GM18951 (cell line): Measurements from ENCODE around the gene CCNDBP1.

ENCODE experiments used
- POLR2A ChIP-seq: IDR thresholded peaks from 4 replicates; pipeline ENCODE4 v1.6.1; 2011; ENCODE audit warnings: mild to moderate bottlenecking; ENCODE audit not compliant: insufficient read length, insufficient read depth; ENCODE audit errors: extremely low read depth
- in situ Hi-C: fragments of 300-500 bp; cut with MboI; formaldehyde crosslinking; loops from one replicate; pipeline ENCODE4 v1.12.0; 2022; ENCODE audit warnings: low sequenced_read_pairs, mixed read lengths, inconsistent platforms; ENCODE audit not compliant: unreplicated experiment

The CCNDBP1 gene

DNA sequence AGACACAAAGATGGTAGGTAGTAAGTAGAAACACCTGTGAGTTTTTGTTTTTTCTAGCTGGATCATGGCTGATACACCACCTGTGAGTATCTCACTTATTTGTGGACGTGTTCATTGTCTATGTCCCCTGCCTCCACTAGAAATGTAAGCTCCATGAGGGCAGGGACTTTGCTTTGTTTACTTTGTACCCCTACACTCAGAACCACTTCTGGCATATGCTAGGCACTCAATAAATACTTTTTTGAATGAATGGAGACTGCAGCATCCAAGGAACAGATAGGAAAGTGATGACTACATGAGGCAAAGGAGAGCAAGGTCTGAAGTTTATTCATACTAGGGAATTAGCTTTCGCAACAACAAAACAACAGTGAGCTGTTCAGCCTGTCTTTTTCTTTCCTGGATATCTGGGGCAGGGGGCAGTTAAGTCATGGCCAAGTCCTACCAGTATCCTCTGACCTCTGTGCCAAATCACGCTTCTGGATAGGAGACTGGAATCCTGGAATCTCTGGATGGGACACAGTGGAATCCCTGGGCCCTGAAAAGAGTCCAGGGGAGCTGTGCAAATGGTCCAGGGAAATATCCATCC lies 47.2 kb downstream of the CCNDBP1 start:
- no peak for TF ChIP-seq POLR2A
- in situ Hi-C loops: loop anchor here (5.0 kb wide), 1 partner anchor 55 kb away; no protein-coding TSS in a partner anchor

DNA sequence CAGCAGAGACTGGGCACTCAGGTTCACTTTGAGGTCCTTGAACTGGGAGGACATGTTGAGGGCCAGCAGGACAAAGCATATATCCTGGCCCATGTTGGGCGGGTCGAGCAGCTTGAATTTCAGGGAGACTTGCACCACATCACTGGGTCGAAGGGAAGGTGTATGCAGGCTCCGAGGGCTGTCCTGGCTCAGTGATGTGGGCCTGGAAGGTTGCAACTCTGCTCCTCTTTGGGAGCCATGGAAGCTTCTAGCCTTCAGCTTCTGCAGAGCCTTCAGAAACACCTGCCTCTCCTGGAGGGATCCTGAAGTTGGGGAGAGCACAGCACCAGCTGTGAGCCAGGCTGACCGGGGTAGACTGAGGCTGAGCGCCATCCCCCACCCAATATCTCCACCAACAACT lies 50.3 kb downstream of the CCNDBP1 start:
- TF ChIP-seq POLR2A: no peak

DNA sequence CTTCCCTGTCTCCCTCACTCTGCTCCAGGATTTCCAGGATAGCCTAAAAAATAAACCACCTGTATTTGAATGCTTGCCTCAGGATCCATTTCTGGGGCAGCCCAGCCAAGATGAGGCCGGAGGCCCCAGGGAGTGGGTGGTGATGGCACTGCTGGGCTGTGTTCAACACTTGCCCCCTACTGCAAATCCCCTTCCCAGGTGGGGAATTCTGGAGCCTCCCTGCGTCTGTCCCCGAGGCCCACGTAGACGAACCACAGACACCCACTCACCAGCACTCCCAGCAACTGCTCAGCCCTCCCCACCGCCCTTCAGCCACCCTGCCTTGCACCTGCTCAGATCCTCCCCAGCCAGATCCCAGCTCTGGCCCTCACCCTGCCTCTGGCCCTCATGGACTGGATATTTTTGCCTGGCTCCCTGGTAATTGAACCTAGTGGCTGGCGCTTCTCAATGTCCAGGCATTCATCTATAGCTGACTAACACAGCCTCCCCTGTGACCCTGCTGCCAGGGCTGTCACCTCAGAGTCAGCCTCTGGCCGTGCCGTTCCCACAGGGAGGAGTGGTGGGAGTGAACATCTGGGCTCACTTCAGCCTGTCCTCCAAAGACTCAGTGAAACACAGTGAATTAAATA lies 52.8 kb downstream of the CCNDBP1 start:
- in situ Hi-C loops: no loop called here
- TF ChIP-seq POLR2A: no peak

More for the DNA sequence above, 50.3 kb downstream of the CCNDBP1 start:
- in situ Hi-C loops: no loop called here

DNA sequence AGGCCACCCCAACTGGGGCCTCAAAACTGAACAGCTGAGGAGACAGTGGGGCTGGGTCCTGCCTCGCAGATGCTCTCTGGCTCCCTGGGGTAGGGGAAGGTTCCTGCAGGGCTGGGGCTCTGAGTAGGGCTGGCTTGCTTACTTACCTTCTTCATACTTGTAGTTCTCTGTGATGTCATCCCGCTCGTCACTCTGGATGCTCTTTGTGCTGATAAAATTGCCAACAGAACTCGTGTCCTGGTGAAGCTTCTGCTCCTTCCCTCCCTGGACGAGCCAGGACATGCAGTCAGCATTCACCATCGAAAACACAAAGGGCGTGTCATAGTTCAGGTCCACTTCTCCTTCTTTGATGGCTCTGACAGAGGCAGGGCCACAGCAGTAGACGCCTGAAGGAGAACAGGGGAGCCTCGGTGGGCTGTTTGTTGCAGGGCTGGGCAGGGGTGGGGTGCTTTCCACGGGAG lies 53.5 kb downstream of the CCNDBP1 start:
- in situ Hi-C loops: no loop called here

DNA sequence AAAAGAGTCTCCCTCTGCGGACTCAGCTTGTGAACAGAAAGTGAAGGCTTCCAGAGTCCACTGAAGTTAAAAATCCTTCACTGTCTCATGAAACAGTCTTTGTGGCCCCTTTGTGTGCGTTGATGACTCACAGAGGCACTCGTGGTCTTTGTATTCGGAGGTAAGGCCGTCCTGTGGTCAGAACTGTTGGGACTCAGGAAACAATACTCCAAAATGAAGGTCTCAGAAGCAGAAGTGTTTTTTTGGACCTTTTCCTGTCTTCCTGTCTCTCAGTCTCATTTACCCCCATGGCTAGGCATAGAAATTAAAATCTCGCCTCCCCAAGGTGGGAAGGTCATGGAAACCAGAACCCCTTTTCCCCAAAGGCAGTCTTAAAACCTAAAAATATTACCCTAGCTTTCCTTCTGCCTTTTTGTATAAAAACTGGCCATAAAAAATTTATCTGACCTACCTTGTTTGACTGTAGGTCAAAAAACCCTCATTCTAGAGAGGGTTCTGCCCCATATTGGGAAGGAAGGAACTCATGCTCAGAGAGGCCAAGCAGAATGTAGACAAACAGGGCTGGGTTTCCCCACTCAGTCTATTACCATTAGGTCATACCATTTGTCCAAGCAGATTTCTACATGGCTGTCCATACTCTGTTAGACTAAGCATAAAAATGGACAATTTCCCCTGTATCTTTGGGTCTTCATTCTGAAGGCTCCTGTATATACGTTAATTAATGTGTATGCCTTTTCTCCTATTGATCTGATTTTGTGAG lies 54.7 kb downstream of the CCNDBP1 start:
- in situ Hi-C loops: no loop called here
- TF ChIP-seq POLR2A: no peak

More for the DNA sequence above, 53.5 kb downstream of the CCNDBP1 start:
- TF ChIP-seq POLR2A: no peak

DNA sequence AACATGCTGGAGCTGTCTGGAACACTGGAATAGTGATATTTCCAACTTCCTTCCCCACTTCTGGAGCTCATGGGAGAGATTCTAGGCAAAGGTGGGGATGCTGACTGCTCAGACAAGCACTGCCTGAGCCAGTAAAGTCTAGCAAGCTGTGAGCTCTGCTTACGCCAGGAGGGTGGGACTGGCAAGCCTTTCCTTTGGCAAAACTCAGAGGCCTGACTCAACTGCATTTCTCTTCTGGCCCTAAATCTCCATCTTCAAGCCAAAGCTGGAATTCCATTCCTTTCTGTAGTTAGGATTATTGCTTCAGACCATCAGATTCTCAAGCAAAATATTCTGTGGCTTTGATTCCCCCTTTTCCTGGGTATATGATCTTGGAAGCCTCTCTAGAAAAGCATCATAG lies 55.9 kb downstream of the CCNDBP1 start:
- in situ Hi-C loops: no loop called here
- TF ChIP-seq POLR2A: no peak

DNA sequence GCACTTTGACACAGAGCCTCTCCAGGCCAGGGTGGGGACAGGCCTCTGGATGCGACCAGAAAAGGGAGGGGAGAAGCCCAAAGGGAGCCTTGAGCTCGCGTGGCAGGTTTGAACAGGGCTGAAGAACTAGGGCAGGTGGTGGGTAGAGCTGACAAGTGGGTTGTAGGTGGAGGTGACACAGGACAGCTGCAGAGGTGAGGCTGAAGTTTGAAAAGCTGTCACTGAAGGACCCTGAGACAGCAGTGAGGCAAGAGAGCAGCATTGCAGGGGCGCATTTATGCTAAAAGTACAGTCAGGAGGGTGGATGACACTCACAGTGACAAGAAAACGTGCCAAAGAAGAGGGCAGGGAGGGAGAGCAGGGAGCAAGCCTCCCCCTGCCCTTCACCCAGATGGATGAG lies 57.4 kb downstream of the CCNDBP1 start:
- no peak for TF ChIP-seq POLR2A
- in situ Hi-C loops: no loop called here

DNA sequence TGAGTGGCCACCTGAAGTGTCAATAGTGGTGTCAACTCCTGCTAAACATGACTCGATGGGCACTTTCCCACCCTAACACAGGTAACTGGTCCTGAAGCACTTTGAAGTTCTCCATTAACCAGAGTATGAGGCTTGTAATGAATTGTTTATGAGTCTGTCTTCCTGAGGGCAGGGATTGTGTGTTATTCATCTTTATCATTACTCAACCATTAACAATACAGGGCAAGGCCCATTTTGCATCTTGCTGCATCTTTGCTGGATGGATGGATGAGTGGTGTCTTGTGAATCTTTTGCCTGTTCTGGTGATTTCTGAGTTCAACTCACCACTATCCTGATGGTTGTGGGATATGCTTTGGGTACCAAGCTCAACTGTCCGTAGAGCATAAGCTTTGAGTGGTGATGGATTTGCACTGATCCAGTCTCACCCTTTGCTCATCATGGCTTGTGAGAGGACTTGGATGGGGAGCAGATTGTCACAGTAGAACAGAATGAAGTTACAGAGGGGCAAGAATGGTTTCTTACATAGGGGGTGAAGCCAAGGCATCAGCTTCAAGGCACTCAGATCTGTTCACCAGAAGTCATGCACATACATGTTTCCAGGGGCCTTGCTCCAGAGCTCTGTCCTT lies 57.9 kb downstream of the CCNDBP1 start:
- no peak for TF ChIP-seq POLR2A
- in situ Hi-C loops: no loop called here

DNA sequence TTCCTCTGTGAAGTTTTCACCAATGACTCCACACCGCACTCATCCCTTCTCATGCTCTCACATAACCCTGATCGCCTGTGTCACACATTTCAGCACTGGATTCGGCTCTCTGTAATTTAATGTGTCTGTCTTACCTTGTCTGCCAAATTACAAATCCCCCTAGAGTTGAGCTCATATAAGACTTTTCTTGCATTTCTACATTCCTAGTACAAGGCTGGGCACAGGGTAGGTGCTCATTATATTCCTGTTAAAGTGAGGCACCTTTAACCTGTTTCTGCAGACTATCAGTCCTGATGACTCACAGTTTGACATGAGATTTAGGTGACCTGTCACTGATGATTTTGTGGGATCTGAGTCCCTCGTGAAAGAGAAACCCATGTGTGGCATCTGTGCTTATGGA lies 58.9 kb downstream of the CCNDBP1 start:
- in situ Hi-C loops: no loop called here
- TF ChIP-seq POLR2A: no peak

DNA sequence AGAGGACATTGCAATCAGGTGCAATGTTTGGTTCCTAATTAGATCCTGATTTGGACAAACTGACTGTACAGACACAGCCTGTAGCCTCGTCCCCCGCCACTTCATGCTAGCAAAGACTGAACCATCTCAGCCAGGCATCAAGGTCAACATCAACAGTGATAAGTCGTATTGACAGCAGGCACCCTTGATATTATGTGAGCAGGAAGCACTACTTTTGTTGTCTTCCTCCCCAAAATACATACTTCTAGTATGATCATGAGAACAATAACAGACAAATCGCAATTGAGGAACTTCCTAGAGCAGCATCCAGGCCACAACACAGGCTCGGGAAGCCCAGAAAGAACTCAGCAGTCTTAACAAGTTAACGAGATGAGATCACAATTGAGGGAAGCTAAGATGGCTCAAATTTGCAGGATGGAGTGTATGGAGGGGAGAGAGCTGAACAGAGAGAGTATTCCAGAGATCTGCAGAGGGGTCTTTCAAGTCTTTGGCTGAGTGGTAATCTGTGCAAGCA lies 61.1 kb downstream of the CCNDBP1 start:
- in situ Hi-C loops: no loop called here
- no peak for TF ChIP-seq POLR2A
